ENCODE data around the gene SH2D1B.

The SH2D1B gene

GRCh38 chr1:162398999-162399580 is 12.8 kb downstream of the SH2D1B start:
- no peak for DNase-seq

GRCh38 chr1:162397943-162398560 is 13.9 kb downstream of the SH2D1B start:
- DNase-seq, result no peak

- DNase-seq, result no peak
These were observed 14.9 kb downstream of the SH2D1B start for GRCh38 chr1:162397039-162397448.

GRCh38 chr1:162396201-162396906 is 15.6 kb downstream of the SH2D1B start:
- DNase-seq, result no peak

- peak; percentile 48 for DNase-seq
These were observed 20.0 kb downstream of the SH2D1B start for GRCh38 chr1:162391790-162392563.

- DNase-seq, result no peak
These were observed 21.3 kb downstream of the SH2D1B start for GRCh38 chr1:162390396-162391185.

GRCh38 chr1:162389971-162390370 is 22.0 kb downstream of the SH2D1B start:
- DNase-seq, result no peak

GRCh38 chr1:162389021-162389818 is 22.7 kb downstream of the SH2D1B start:
- DNase-seq, result peak; percentile 9

- DNase-seq, result no peak
These were observed 23.3 kb downstream of the SH2D1B start for GRCh38 chr1:162388615-162389014.

- DNase-seq, result no peak
These were observed 23.8 kb downstream of the SH2D1B start for GRCh38 chr1:162388083-162388594.

- DNase-seq, result no peak
These were observed 24.5 kb downstream of the SH2D1B start for GRCh38 chr1:162387226-162388082.

- no peak for DNase-seq
These were observed 25.4 kb downstream of the SH2D1B start for GRCh38 chr1:162386292-162387225.

- no peak for DNase-seq
These were observed 26.2 kb downstream of the SH2D1B start for GRCh38 chr1:162385702-162386101.

GRCh38 chr1:162385280-162385623 is 26.7 kb downstream of the SH2D1B start:
- DNase-seq, result no peak

- no peak for DNase-seq
These were observed 27.2 kb downstream of the SH2D1B start for GRCh38 chr1:162384601-162385279.

- no peak for DNase-seq
These were observed 27.8 kb downstream of the SH2D1B start for GRCh38 chr1:162384116-162384515.

GRCh38 chr1:162383516-162383915 is 28.4 kb downstream of the SH2D1B start:
- no peak for DNase-seq

- no peak for DNase-seq
These were observed 28.8 kb downstream of the SH2D1B start for GRCh38 chr1:162383091-162383490.

Measured in fibroblast of skin of scalp (primary cell).